PC-9 (cell line): Measurements from ENCODE around the gene MTIF3.

Source experiments
- CTCF ChIP-seq: fragments of 200-600 bp; sonication (generic); conservative IDR thresholded peaks from 2 replicates; pipeline ENCODE4 v1.6.1; 2017; ENCODE audit warnings: mixed run types, antibody characterized with exemption, mild to moderate bottlenecking, moderate library complexity
- EZH2 ChIP-seq: fragments of 200-600 bp; sonication (generic); IDR thresholded peaks from 2 replicates; pipeline ENCODE4 v1.8.0; 2017; ENCODE audit warnings: antibody characterized with exemption, low read depth

- TF ChIP-seq EZH2 = no peak
- TF ChIP-seq CTCF = no peak
Observed at GRCh38 chr13:27442071-27442647, 8.2 kb downstream of the MTIF3 start.
